Measurements from ENCODE around the gene RNH1. TPM values are rescaled to one million over a fixed set of nuclear protein-coding genes. Genes with fewer than 3 reads are reported as not detected.

RNH1 gene
- polyA plus RNA-seq, 1 of the 3 experiments (the other 2 are of a cell fraction), result 147 TPM

DNA sequence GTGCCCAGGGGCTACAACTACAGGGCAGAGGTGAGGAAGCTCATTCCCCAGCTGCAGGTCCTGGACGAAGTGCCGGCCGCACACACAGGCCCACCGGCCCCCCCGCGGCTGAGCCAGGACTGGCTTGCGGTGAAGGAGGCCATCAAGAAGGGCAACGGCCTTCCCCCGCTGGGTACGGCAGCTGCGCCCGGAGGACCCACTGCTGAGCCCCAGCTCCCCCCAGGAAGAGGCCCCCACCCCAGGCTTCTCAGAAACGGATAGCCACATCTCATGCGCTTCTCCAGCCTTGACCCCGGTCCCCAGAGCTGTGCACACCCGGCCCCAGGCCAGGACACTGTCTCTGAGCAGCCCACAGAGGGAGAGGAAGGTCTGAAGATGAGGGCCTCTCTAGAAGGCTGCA lies 44.1 kb upstream of the RNH1 start (continued):
- TF ChIP-seq, protein P1, sequence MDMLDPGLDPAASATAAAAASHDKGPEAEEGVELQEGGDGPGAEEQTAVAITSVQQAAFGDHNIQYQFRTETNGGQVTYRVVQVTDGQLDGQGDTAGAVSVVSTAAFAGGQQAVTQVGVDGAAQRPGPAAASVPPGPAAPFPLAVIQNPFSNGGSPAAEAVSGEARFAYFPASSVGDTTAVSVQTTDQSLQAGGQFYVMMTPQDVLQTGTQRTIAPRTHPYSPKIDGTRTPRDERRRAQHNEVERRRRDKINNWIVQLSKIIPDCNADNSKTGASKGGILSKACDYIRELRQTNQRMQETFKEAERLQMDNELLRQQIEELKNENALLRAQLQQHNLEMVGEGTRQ (IDR thresholded peaks at IDR 0.05; ENCODE audit: borderline replicate concordance, low read depth, low read length), result no peak
- no peak for TF ChIP-seq TEAD4 (IDR thresholded peaks at IDR 0.05; ENCODE audit: borderline replicate concordance, insufficient read depth)

DNA sequence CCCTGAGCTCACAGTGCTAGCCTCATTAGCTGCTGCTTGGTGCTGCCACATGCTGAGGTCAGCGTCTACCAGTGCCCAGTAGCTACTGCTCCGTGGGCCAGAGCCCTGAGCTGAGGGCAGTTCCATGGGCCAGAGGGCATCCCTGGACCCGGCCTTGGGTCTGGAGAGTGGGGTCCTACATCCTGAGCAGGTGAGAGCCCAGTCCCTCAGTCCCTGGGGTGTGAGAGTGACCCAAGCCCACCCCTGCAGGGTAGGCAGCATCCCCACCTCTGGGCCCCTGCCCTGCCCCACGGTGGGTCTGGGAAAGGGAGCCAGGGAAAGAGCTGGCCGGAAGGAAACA lies 43.7 kb upstream of the RNH1 start:
- Histone ChIP-seq H3K9me2 (no peaks in the 10 kb centered on the region), H3K4me2 (no peak overlapping the region), H3F3A (replicated peaks; ENCODE audit: insufficient read depth) (no peaks in the 10 kb centered on the region), H3K9ac (no peak overlapping the region), H3K4me3 (ENCODE audit: low read depth in 2 of 2, low read length in 1 of 2) (no peak overlapping the region), H3K36me3 (replicated peaks in 1 of 2; ENCODE audit: control insufficient read depth in 1 of 2, insufficient read depth in 2 of 2, low read length in 1 of 2) (no peaks in the 10 kb centered on the region), H3K79me2 (ENCODE audit: insufficient read depth) (no peaks in the 10 kb centered on the region), H3K4me1 (ENCODE audit: control insufficient read depth in 1 of 2, insufficient read depth in 2 of 2, low read depth in 1 of 2, low read length in 1 of 2) (peaks cover 0 to 12% of the 10 kb centered on the region in 2 experiments; a peak in 1 of 4 replicates), H3K9me3 (no peaks in the 10 kb centered on the region), H3K27me3 (ENCODE audit: insufficient read depth) (no peaks in the 10 kb centered on the region), H4K20me1 (ENCODE audit: insufficient read depth) (no peaks in the 10 kb centered on the region), H3K27ac (ENCODE audit: low read depth in 2 of 2, low read length in 1 of 2) (no peak overlapping the region), H2AFZ (ENCODE audit: low read depth) (no peak overlapping the region)
- DNase-seq, result no peak
- ChIA-PET CTCF (interaction anchor here (0.8 to 1.8 kb wide), 3 partner anchors 10 to 177 kb away, joined by 3 to 14 read pairs (median 3); no protein-coding TSS in a partner anchor), POLR2A (no interaction called here)
- TF ChIP-seq NFIC (IDR thresholded peaks at IDR 0.05; ENCODE audit: borderline replicate concordance) (no peak), EP300 (IDR thresholded peaks at IDR 0.05; ENCODE audit: borderline replicate concordance in 1 of 2, low read depth in 1 of 2, low read length in 1 of 2) (no peak), YY1 (IDR thresholded peaks at IDR 0.05; ENCODE audit: low read depth) (no peak), MEF2A (IDR thresholded peaks at IDR 0.05; ENCODE audit: borderline replicate concordance, low read depth) (no peak), EZH2phosphoT487 (IDR thresholded peaks at IDR 0.05; ENCODE audit: borderline replicate concordance, low read depth) (no peak), FOXJ3 (CRISPR knock-in tag; IDR thresholded peaks at IDR 0.05) (no peak), RFX5 (IDR thresholded peaks at IDR 0.05; ENCODE audit: low read length) (no peak), ELF1 (IDR thresholded peaks at IDR 0.05) (no peak), RAD21 (IDR thresholded peaks at IDR 0.05; ENCODE audit: low read length) (no peak), TCF12 (IDR thresholded peaks at IDR 0.05) (no peak), TAF1 (IDR thresholded peaks at IDR 0.05; ENCODE audit: borderline replicate concordance, low read depth, low read length) (no peak), CHD2 (IDR thresholded peaks at IDR 0.05; ENCODE audit: low read length, partially characterized antibody) (no peak), POLR2AphosphoS5 (IDR thresholded peaks at IDR 0.05; ENCODE audit: low read depth, low read length) (no peak), FOSL2 (IDR thresholded peaks at IDR 0.05; ENCODE audit: borderline replicate concordance, low read depth) (no peak), RXRA (IDR thresholded peaks at IDR 0.05; ENCODE audit: borderline replicate concordance, low read depth) (no peak)
- TF ChIP-seq, protein P2, sequence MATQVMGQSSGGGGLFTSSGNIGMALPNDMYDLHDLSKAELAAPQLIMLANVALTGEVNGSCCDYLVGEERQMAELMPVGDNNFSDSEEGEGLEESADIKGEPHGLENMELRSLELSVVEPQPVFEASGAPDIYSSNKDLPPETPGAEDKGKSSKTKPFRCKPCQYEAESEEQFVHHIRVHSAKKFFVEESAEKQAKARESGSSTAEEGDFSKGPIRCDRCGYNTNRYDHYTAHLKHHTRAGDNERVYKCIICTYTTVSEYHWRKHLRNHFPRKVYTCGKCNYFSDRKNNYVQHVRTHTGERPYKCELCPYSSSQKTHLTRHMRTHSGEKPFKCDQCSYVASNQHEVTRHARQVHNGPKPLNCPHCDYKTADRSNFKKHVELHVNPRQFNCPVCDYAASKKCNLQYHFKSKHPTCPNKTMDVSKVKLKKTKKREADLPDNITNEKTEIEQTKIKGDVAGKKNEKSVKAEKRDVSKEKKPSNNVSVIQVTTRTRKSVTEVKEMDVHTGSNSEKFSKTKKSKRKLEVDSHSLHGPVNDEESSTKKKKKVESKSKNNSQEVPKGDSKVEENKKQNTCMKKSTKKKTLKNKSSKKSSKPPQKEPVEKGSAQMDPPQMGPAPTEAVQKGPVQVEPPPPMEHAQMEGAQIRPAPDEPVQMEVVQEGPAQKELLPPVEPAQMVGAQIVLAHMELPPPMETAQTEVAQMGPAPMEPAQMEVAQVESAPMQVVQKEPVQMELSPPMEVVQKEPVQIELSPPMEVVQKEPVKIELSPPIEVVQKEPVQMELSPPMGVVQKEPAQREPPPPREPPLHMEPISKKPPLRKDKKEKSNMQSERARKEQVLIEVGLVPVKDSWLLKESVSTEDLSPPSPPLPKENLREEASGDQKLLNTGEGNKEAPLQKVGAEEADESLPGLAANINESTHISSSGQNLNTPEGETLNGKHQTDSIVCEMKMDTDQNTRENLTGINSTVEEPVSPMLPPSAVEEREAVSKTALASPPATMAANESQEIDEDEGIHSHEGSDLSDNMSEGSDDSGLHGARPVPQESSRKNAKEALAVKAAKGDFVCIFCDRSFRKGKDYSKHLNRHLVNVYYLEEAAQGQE (IDR thresholded peaks at IDR 0.05; ENCODE audit: low read depth, low read length), result no peak
- TF ChIP-seq, protein P3, sequence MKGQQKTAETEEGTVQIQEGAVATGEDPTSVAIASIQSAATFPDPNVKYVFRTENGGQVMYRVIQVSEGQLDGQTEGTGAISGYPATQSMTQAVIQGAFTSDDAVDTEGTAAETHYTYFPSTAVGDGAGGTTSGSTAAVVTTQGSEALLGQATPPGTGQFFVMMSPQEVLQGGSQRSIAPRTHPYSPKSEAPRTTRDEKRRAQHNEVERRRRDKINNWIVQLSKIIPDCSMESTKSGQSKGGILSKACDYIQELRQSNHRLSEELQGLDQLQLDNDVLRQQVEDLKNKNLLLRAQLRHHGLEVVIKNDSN (IDR thresholded peaks at IDR 0.05; ENCODE audit: borderline replicate concordance, low read depth), result no peak
- TF ChIP-seq, protein P4, sequence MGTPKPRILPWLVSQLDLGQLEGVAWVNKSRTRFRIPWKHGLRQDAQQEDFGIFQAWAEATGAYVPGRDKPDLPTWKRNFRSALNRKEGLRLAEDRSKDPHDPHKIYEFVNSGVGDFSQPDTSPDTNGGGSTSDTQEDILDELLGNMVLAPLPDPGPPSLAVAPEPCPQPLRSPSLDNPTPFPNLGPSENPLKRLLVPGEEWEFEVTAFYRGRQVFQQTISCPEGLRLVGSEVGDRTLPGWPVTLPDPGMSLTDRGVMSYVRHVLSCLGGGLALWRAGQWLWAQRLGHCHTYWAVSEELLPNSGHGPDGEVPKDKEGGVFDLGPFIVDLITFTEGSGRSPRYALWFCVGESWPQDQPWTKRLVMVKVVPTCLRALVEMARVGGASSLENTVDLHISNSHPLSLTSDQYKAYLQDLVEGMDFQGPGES (IDR thresholded peaks at IDR 0.05; ENCODE audit: low read depth, low read length), result no peak
- TF ChIP-seq, protein P1 (IDR thresholded peaks at IDR 0.05; ENCODE audit: borderline replicate concordance, low read depth, low read length), result no peak
- TF ChIP-seq, protein P5, sequence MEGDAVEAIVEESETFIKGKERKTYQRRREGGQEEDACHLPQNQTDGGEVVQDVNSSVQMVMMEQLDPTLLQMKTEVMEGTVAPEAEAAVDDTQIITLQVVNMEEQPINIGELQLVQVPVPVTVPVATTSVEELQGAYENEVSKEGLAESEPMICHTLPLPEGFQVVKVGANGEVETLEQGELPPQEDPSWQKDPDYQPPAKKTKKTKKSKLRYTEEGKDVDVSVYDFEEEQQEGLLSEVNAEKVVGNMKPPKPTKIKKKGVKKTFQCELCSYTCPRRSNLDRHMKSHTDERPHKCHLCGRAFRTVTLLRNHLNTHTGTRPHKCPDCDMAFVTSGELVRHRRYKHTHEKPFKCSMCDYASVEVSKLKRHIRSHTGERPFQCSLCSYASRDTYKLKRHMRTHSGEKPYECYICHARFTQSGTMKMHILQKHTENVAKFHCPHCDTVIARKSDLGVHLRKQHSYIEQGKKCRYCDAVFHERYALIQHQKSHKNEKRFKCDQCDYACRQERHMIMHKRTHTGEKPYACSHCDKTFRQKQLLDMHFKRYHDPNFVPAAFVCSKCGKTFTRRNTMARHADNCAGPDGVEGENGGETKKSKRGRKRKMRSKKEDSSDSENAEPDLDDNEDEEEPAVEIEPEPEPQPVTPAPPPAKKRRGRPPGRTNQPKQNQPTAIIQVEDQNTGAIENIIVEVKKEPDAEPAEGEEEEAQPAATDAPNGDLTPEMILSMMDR (IDR thresholded peaks at IDR 0.05), result no peak
- WGBS (ENCODE audit: low lambda C conversion rate), result no CpG with 5 or more reads among the region's 5 CpGs

All from SK-N-SH (cell line).